Measurements from ENCODE around the gene ABHD2.

GRCh38 chr15:89130201-89130600, 41.9 kb downstream of the ABHD2 start:
- TF ChIP-seq CTCF (IDR thresholded peaks at IDR 0.05; ENCODE audit: low read depth, low read length, poor library complexity, severe bottlenecking) = no peak
- no peak for TF ChIP-seq EZH2phosphoT487 (IDR thresholded peaks at IDR 0.05; ENCODE audit: borderline replicate concordance, low read length)

Data from DOHH2 (cell line).